NB4 (cell line): ENCODE measurements around the gene RBMS3.

Experiments used
- DNase-seq: peaks from one replicate; pipeline ENCODE4 v3.0.0; 2010; ENCODE audit warnings: low read depth
- H3K4me3 ChIP-seq: one replicate; pipeline ENCODE4 v1.5.1; 2011; ENCODE audit warnings: mild to moderate bottlenecking, low read depth, low read length, moderate library complexity
- CTCF ChIP-seq: IDR thresholded peaks from one replicate; pipeline ENCODE4 v1.5.1; 2012; ENCODE audit warnings: low read depth, low read length
- MAX ChIP-seq: IDR thresholded peaks from 2 replicates; pipeline ENCODE4 v1.6.1; 2011; ENCODE audit warnings: low read depth, low read length
- MYC ChIP-seq: IDR thresholded peaks from 2 replicates; pipeline ENCODE4 v1.6.1; 2011; ENCODE audit warnings: low read depth, low read length
- POLR2A ChIP-seq: IDR thresholded peaks from 2 replicates; pipeline ENCODE4 v1.6.1; 2011; ENCODE audit warnings: mild to moderate bottlenecking; ENCODE audit not compliant: insufficient read length; ENCODE audit errors: extremely low read depth

The RBMS3 gene

GRCh38 chr3:29283231-29284119 lies 2.6 kb downstream of the RBMS3 start:
- TF ChIP-seq CTCF (no peak), MAX (no peak), MYC (no peak), POLR2A (no peak)
- DNase-seq, result no peak
- no peak overlapping the region for H3K4me3 ChIP-seq

GRCh38 chr3:29284497-29284896 lies 3.6 kb downstream of the RBMS3 start:
- TF ChIP-seq MYC (no peak), CTCF (no peak), POLR2A (no peak), MAX (no peak)
- no peak for DNase-seq
- H3K4me3 ChIP-seq, result no peak overlapping the region

- H3K4me3 ChIP-seq, result no peak overlapping the region
These were observed 4.7 kb downstream of the RBMS3 start for GRCh38 chr3:29285471-29286071.

GRCh38 chr3:29286478-29287240 lies 5.8 kb downstream of the RBMS3 start:
- no peak for TF ChIP-seq POLR2A
- TF ChIP-seq MAX, result no peak
- TF ChIP-seq CTCF, result no peak
- no peak for TF ChIP-seq MYC
- no peak overlapping the region for H3K4me3 ChIP-seq

More at GRCh38 chr3:29285471-29286071, 4.7 kb downstream of the RBMS3 start:
- DNase-seq, result no peak
- TF ChIP-seq POLR2A (no peak), MYC (no peak), MAX (no peak), CTCF (no peak)

GRCh38 chr3:29290596-29290995 lies 9.7 kb downstream of the RBMS3 start:
- H3K4me3 ChIP-seq, result no peak overlapping the region
- DNase-seq, result no peak
- TF ChIP-seq MYC, result no peak
- no peak for TF ChIP-seq POLR2A
- TF ChIP-seq MAX, result no peak

More at GRCh38 chr3:29286478-29287240, 5.8 kb downstream of the RBMS3 start:
- DNase-seq, result no peak
